ENCODE data around the gene GEMIN4. TPM values are rescaled to one million over a fixed set of nuclear protein-coding genes. Genes with fewer than 3 reads are reported as not detected.
"Not testable (repeated sequence)": the region's sequence is repeated elsewhere in the genome, so short reads cannot be mapped to it uniquely, and the experiment has no call there.

The GEMIN4 gene
- total RNA-seq = 25.1 TPM

DNA sequence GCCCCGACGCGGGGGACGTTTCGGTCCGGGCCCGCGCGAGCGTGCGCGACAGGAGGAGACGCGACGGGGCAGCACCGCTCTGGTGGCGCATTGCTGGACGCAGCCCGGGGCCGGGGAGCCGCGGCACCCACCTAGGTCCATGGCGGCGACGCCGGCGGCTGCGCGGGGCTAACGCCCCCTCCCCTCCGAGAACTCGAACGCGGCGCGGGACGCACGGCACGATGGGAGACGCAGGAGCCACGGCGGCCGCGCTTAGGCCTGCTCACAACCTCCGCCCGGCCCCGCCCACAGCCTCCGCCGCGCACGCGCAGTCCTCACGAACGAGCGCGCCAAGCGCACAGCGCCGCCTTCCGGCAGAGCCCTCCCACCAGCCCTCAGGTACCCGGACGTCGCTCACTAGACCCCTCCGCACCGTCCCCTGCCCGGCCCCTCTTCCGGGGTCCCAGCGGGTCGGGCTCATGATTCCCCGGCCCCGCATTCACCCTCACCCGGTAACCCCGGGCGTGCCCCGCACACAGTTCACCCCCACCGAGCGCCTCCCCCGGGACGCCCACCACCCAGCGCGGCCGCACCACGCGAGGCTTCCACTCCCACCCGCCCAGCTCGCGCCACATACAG is at the start of gene GEMIN4:
Gene GEMIN4, minus strand, starts transcription at position 263 of the 618 bp plus-strand sequence. Its CDS starts 122 bp downstream, at position 141.
- peak; percentile 93 for DNase-seq (ENCODE audit: low spot score)

DNA sequence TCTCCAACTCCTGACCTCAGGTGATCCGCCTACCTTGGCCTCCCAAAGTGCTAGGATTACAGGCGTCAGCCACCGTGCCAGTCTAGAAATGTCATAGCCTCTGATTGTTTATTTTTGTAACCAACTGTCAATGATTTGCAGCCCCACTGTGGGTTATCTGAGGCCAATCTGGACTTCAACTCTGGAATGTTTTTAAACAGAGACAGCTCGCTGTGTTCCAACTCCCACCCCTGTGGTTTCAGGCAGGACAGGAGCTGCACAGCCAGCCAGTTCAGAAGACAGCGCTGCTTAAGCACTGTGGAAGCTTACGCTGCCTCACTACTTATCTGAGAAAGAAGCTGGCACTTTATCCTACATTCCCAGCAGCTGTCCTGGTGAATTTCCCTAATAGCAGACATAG is 49.6 kb upstream of the GEMIN4 start:
- DNase-seq (ENCODE audit: low spot score) = no peak

DNA sequence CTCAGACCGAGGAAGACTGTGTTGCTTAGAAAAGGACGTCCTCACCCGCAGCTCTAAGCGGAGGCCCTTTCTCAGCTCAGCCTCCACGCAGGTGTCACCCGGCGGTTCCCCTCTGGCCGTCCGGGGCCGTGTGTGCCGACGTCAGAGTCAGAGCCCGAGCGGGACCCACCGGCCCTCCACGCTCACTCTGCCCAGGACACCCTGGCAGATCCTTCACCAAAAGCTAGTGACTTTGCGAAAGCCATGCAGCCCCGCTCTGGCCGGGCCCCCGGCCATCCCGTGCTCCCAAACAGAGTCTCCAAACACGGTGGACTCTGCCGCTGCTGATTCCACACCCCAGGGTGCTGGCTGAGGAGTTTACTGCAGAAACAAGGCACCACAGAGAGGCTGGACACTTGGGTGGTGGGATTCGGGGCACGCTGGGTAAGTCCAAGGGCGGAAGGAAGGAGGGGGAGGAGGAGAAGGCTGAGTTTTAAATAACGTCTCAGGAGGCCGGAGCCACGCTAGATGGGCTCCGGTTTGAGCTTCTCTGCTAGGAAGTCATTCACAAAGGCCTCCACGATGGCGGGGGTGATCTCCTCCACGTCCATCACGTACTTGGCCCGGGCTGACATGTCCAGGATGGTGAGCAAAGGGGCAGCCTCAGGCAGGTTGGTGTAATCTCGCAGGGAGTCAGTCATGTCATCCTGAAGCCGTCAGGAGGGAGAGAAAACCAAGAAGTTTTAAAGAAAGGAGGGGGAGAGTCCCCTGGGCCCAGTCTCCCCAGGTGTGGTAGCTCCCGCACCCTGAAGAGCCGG is 48.6 kb upstream of the GEMIN4 start:
- no peak for DNase-seq (ENCODE audit: low spot score)

GRCh38 chr17:799261-799660 is 47.2 kb upstream of the GEMIN4 start:
- no peak for DNase-seq (ENCODE audit: low spot score)

GRCh38 chr17:798246-798645 is 46.2 kb upstream of the GEMIN4 start:
- no peak for DNase-seq (ENCODE audit: low spot score)

DNA sequence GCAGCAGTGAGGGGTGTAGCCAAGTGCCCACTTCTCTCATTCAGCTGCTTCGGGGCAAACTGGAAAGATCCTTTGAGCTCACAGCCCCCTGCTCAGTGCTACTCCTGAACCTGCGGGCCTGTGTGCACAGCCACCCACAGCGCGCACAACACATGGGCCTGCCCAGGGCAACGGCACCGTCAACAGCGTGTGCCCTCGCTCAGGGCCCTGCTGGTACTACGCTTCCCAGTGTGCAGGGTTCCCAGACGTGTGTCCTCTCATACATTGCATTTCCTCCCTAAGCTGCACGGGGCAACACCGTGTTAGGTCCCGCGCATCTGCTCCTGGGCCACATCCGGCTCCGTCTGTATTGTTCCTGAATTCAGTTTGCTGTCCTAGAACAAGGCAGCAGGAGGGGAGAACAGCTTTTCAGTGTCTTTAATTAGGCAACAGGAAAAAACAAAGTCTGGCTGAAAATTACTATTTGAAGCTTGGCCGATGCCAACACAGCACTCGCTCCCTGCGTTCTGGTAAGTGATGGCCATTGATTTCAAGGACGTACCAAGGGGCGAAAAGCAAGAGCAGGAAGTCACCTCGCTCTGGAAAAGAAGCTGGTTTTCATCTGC is 45.3 kb upstream of the GEMIN4 start:
- no peak for DNase-seq (ENCODE audit: low spot score)

DNA sequence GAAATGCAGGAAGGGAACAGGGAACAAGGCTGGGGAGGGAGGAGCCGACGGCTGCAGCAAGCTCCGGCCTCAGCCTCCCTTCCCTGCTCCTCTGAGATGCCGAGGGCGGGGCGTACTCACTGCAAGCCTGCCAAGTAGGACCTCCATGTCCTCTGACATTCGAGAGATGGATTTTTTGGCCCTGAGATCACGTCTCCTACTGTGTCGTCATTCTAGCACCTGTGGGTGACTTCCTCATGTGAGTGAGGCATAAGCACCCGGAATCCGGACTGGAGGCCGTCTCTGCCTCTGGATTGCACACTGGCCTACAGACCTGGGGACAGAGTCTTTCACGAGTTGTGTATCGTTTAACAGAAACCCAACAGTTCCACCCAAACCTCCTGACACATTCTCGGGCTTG is 44.5 kb upstream of the GEMIN4 start:
- DNase-seq (ENCODE audit: low spot score) = no peak

GRCh38 chr17:795721-796120 is 43.7 kb upstream of the GEMIN4 start:
- no peak for DNase-seq (ENCODE audit: low spot score)

GRCh38 chr17:795276-795675 is 43.2 kb upstream of the GEMIN4 start:
- no peak for DNase-seq (ENCODE audit: low spot score)

GRCh38 chr17:794876-795275 is 42.8 kb upstream of the GEMIN4 start:
- DNase-seq (ENCODE audit: low spot score) = peak; percentile 78

DNA sequence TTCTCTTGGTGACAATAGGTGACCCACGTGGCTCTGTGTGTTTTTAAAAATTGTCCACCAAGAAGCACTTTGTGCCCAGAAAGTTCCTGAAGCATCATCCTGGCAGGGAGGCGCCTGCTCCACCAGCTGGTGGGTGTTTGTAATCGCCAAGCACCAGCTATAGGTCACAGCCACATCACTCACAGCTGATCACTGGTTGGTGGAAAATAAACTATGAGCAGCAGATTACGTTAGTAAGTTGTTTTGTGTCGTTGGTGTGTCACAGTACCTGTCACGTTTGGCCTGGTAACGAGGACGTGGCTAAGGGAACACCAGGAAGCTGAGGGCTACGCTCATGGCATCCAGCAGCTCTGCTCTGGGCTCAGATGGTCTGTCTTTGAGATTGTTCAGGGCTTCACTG is 40.2 kb upstream of the GEMIN4 start:
- no peak for DNase-seq (ENCODE audit: low spot score)

GRCh38 chr17:791829-792228 is 39.8 kb upstream of the GEMIN4 start:
- no peak for DNase-seq (ENCODE audit: low spot score)

DNA sequence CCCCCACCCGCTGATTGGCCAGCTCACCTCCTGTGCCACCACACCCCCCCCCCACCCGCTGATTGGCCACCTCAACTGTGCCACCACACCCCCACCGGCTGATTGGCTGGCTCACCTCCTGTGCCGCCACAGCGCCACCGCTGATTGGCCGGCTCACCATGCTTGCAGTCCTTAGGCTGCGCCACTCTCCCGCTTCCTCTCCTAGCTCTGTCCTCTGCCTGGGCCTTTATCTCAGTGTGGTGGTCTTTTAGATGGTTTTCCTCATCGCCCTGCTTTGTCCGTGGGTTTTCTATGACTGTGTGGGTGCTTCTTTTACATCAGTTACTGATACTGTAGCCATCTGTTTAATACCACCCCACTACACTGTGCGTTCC is 38.8 kb upstream of the GEMIN4 start:
- not testable (repeated sequence) for DNase-seq (ENCODE audit: low spot score)

GRCh38 chr17:789931-790873 is 38.1 kb upstream of the GEMIN4 start:
- DNase-seq (ENCODE audit: low spot score) = not testable (repeated sequence)

DNA sequence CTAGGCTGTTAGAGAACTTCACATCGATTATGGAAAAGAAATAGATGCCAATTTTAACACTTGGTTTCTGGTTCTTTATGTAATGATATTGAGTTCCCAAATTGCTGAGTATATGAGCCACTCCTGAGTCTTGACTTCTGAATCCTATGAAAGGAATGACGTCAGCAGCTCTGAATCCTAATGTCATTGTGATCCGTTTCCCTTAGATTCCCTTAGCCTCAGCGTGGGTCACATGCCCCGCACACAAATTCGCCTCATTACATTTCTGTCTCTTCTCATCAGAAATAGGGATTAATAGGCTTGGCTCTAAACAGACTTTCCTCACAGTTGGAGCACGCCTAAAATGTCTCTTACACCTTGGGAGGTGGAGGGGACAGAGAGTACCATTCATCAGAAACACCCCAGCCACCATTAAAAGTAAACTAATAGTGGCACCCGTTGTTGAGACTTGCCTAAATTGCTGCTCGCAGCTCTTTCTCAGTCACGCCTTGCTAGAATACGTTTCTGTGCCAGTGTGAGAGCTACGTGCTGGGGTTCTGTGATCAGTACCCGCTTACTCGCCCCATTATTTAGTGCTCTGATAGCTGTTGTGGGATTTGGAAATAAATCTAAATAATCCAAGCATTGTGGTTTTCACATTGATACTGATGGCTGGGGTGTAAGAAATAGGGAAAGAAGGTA is 37.2 kb upstream of the GEMIN4 start:
- DNase-seq (ENCODE audit: low spot score) = no peak

- DNase-seq (ENCODE audit: low spot score) = no peak
These were observed 36.5 kb upstream of the GEMIN4 start for GRCh38 chr17:788551-788950.

DNA sequence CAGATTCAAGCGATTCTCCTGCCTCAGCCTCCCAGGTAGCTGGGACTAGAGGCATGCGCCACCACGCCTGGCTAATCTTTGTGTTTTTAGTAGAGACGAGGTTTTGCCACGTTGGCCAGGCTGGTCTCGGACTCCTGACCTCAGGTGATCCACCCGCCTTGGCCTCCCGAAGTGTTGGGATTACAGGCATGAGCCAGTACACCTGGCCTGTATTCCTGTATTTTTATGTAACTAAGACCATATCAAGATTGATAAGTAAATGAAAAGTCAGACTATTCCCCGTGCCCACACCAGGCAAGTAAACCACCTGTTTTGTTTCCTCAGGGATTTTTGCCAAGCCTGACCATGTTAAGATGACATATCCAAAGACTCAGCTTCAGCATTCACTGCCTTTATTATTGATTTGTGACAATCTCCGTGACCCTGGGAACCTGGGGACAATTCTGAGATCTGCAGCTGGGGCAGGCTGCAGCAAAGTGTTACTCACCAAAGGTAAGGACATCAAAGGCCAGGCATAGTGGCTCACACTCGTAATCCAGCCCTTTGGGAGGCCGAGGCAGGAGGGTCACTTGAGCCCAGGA is 35.7 kb upstream of the GEMIN4 start:
- DNase-seq (ENCODE audit: low spot score) = no peak

GRCh38 chr17:785901-786300 is 33.8 kb upstream of the GEMIN4 start:
- not testable (repeated sequence) for DNase-seq (ENCODE audit: low spot score)

DNA sequence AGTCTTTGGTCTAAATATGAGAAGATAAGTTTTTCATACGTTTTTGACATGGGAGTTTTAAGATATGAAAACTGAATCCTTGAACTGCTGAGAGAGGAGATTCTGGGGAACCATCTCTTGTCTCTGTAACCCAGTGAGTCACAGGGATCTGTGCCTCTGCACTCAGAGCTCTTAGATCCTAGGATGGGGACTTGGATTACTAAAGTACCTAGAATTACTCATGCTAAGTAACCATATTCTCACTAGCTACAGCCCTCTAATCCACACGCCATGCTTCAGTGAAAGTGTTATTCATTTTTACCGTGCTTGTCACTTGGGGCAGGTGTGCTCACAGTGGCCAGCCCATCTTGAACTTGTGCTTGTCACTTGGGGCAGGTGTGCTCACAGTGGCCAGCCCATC is 32.1 kb upstream of the GEMIN4 start:
- DNase-seq (ENCODE audit: low spot score) = no peak

GRCh38 chr17:781805-782731 is 30.0 kb upstream of the GEMIN4 start, which contains the start of the genes GLOD4 and MRM3:
Gene GLOD4, minus strand, starts transcription at chr17:782280. Its CDS starts 25 bp downstream, at chr17:782255.
Gene MRM3, plus strand, starts transcription at chr17:782353. Its CDS starts 26 bp downstream, at chr17:782379.
- peak; percentile 96 for DNase-seq (ENCODE audit: low spot score)

Data from mucosa of gallbladder (tissue), 1 donor.